ENCODE measurements around the gene DCBLD1. TPM values are rescaled to one million over a fixed set of nuclear protein-coding genes. Genes with fewer than 3 reads are reported as not detected.

DCBLD1 gene
- total RNA-seq, 4 donors from 2014 or later: 19.8 to 35.0 (median 27.8) TPM

DNA sequence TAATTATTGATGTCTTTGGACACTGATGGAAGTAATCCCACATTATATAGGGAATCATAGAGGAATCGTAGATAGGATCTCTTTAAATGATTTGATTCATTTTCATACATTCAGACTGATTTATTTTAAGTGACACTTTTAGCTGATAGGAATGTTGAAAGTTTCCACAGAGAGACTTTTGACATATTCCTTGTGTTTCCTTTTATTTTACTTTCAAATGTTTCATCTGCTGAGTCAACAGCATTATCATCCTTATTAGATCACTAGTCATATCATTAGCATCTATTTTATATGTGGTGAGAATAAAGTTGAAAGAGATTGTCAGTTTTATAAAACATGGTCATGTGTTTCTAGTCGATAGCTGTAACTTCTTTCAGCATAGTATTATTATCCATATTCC, 13.4 kb downstream of the DCBLD1 start:
- H3K27me3 ChIP-seq: no peaks in the 10 kb centered on the region
- DNase-seq: no peak
- no peaks in the 10 kb centered on the region for H3K36me3 ChIP-seq
- TF ChIP-seq CTCF (IDR thresholded peaks at IDR 0.05) (no peak), POLR2A (IDR thresholded peaks at IDR 0.05) (no peak)
- H3K9me3 ChIP-seq: no peaks in the 10 kb centered on the region
- H3K4me3 ChIP-seq: no peak overlapping the region
- peaks cover 0 to 31% (median 0%) of the 10 kb centered on the region in 4 donors for H3K4me1 ChIP-seq
- H3K27ac ChIP-seq: no peak overlapping the region

GRCh38 chr6:117496383-117496990, 14.0 kb downstream of the DCBLD1 start:
- no peak overlapping the region for H3K4me3 ChIP-seq
- no peak for DNase-seq
- TF ChIP-seq CTCF (IDR thresholded peaks at IDR 0.05) (no peak), POLR2A (IDR thresholded peaks at IDR 0.05) (no peak)
- no peaks in the 10 kb centered on the region for H3K36me3 ChIP-seq
- no peaks in the 10 kb centered on the region for H3K9me3 ChIP-seq
- H3K27me3 ChIP-seq: no peaks in the 10 kb centered on the region
- peaks cover 0 to 31% (median 0%) of the 10 kb centered on the region in 4 donors for H3K4me1 ChIP-seq
- H3K27ac ChIP-seq: no peak overlapping the region

GRCh38 chr6:117497237-117497636, 14.8 kb downstream of the DCBLD1 start:
- no peaks in the 10 kb centered on the region for H3K36me3 ChIP-seq
- H3K4me3 ChIP-seq: no peak overlapping the region
- H3K27me3 ChIP-seq: no peaks in the 10 kb centered on the region
- no peak for DNase-seq
- H3K9me3 ChIP-seq: no peaks in the 10 kb centered on the region
- TF ChIP-seq POLR2A (IDR thresholded peaks at IDR 0.05): no peak
- TF ChIP-seq CTCF (IDR thresholded peaks at IDR 0.05): no peak
- H3K4me1 ChIP-seq: peaks cover 0 to 31% (median 0%) of the 10 kb centered on the region in 4 donors
- peak overlapping the region in 2 of 4 donors; percentile 24 to 25 for H3K27ac ChIP-seq

GRCh38 chr6:117498159-117498558, 15.7 kb downstream of the DCBLD1 start:
- no peak for DNase-seq
- H3K27ac ChIP-seq: peak overlapping the region in 2 of 4 donors; percentile 24 to 46
- no peak for TF ChIP-seq POLR2A (IDR thresholded peaks at IDR 0.05)
- no peak for TF ChIP-seq CTCF (IDR thresholded peaks at IDR 0.05)

GRCh38 chr6:117501722-117502121, 19.2 kb downstream of the DCBLD1 start:
- Histone ChIP-seq H3K4me3 (no peak overlapping the region), H3K9me3 (no peaks in the 10 kb centered on the region), H3K36me3 (peaks cover 0 to 11% (median 0%) of the 10 kb centered on the region in 3 donors), H3K4me1 (peaks cover 0 to 14% (median 0%) of the 10 kb centered on the region in 4 donors), H3K27me3 (no peaks in the 10 kb centered on the region), H3K27ac (no peak overlapping the region)
- no peak for DNase-seq
- TF ChIP-seq CTCF (IDR thresholded peaks at IDR 0.05): no peak
- TF ChIP-seq POLR2A (IDR thresholded peaks at IDR 0.05): no peak

More at GRCh38 chr6:117498159-117498558, 15.7 kb downstream of the DCBLD1 start:
- Histone ChIP-seq H3K4me1 (peaks cover 0 to 31% (median 0%) of the 10 kb centered on the region in 4 donors), H3K4me3 (no peak overlapping the region), H3K27me3 (no peaks in the 10 kb centered on the region), H3K36me3 (no peaks in the 10 kb centered on the region), H3K9me3 (no peaks in the 10 kb centered on the region)

Measured in Peyer's patch (tissue), 4 donors.